ENCODE results near the gene NYAP1. TPM values are rescaled to one million over a fixed set of nuclear protein-coding genes. Genes with fewer than 3 reads are reported as not detected.
"Not testable (repeated sequence)": the region's sequence is repeated elsewhere in the genome, so short reads cannot be mapped to it uniquely, and the experiment has no call there.

NYAP1 gene
- total RNA-seq, 2 experiments from 2014 or later: 0.66 to 0.75 TPM

- peaks cover 19% of the 10 kb centered on the region for H3K4me1 ChIP-seq (ENCODE audit: insufficient read depth, low read length)
- H3K9me3 ChIP-seq (ENCODE audit: control insufficient read depth in 1 of 2, insufficient read depth in 1 of 2, low read length in 2 of 2): no peaks in the 10 kb centered on the region
- Mint-ChIP-seq H3K27ac (no peak overlapping the region), H3K4me1 (ENCODE audit: low read depth) (peaks cover 22% of the 10 kb centered on the region), H3K36me3 (ENCODE audit: low read depth) (no peaks in the 10 kb centered on the region), H3K4me3 (no peak overlapping the region), H3K9me3 (no peaks in the 10 kb centered on the region), H3K27me3 (no peaks in the 10 kb centered on the region)
- DNase-seq (no peak), ATAC-seq (ENCODE audit: poor library complexity) (no peak)
- no peak for TF ChIP-seq CTCF (IDR thresholded peaks at IDR 0.05)
- POLR2A ChIA-PET: no interaction called here
- CTCF ChIA-PET: interaction anchor here (0.6 to 1.0 kb wide), 2 partner anchors 14 to 598 kb away, joined by 3 read pairs; no protein-coding TSS in a partner anchor
- no peak overlapping the region for H3K27ac ChIP-seq (ENCODE audit: low read depth in 1 of 2, low read length in 2 of 2)
- no peak overlapping the region for H3K4me3 ChIP-seq (ENCODE audit: low read length)
- intact Hi-C loops (cut with DNase I, micrococcal nuclease): no loop called here
- no peaks in the 10 kb centered on the region for H3K27me3 ChIP-seq (ENCODE audit: control insufficient read depth in 1 of 2, insufficient read depth in 2 of 2, low read length in 2 of 2)
- H3K36me3 ChIP-seq (ENCODE audit: insufficient read depth, low read length): no peaks in the 10 kb centered on the region
Observed at GRCh38 chr7:100496509-100496908, 12.8 kb downstream of the NYAP1 start.

- H3K4me3 ChIP-seq (ENCODE audit: low read length); H3K27me3 ChIP-seq (ENCODE audit: control insufficient read depth in 1 of 2, insufficient read depth in 2 of 2, low read length in 2 of 2); H3K9me3 Mint-ChIP-seq; CTCF ChIA-PET; H3K36me3 ChIP-seq (ENCODE audit: insufficient read depth, low read length); H3K4me1 ChIP-seq (ENCODE audit: insufficient read depth, low read length); DNase-seq; H3K36me3 Mint-ChIP-seq (ENCODE audit: low read depth); H3K9me3 ChIP-seq (ENCODE audit: control insufficient read depth in 1 of 2, insufficient read depth in 1 of 2, low read length in 2 of 2); intact Hi-C loops (cut with DNase I, micrococcal nuclease); H3K4me3 Mint-ChIP-seq; H3K27ac ChIP-seq (ENCODE audit: low read depth in 1 of 2, low read length in 2 of 2); H3K27ac Mint-ChIP-seq; H3K27me3 Mint-ChIP-seq; ATAC-seq (ENCODE audit: poor library complexity); H3K4me1 Mint-ChIP-seq (ENCODE audit: low read depth): not testable (repeated sequence)
- POLR2A ChIA-PET: interaction anchor here (0.6 kb wide), 2 partner anchors 34 to 38 kb away, joined by 3 read pairs; no protein-coding TSS in a partner anchor
Observed at GRCh38 chr7:100500743-100501142, 17.0 kb downstream of the NYAP1 start.

- H3K27ac Mint-ChIP-seq; H3K9me3 ChIP-seq (ENCODE audit: control insufficient read depth in 1 of 2, insufficient read depth in 1 of 2, low read length in 2 of 2); ATAC-seq (ENCODE audit: poor library complexity); H3K36me3 Mint-ChIP-seq (ENCODE audit: low read depth); H3K4me1 Mint-ChIP-seq (ENCODE audit: low read depth); H3K36me3 ChIP-seq (ENCODE audit: insufficient read depth, low read length); DNase-seq; H3K9me3 Mint-ChIP-seq; H3K4me1 ChIP-seq (ENCODE audit: insufficient read depth, low read length); intact Hi-C loops (cut with DNase I, micrococcal nuclease); H3K4me3 ChIP-seq (ENCODE audit: low read length); H3K27ac ChIP-seq (ENCODE audit: low read depth in 1 of 2, low read length in 2 of 2); H3K27me3 Mint-ChIP-seq; POLR2A ChIA-PET; CTCF ChIA-PET; H3K4me3 Mint-ChIP-seq; H3K27me3 ChIP-seq (ENCODE audit: control insufficient read depth in 1 of 2, insufficient read depth in 2 of 2, low read length in 2 of 2): not testable (repeated sequence)
Observed at GRCh38 chr7:100504031-100504430, 20.3 kb downstream of the NYAP1 start.

- H3K4me1 Mint-ChIP-seq (ENCODE audit: low read depth): no peaks in the 10 kb centered on the region
- intact Hi-C loops (cut with DNase I, micrococcal nuclease): no loop called here
- ATAC-seq (ENCODE audit: poor library complexity) (no peak), DNase-seq (no peak)
- H3K9me3 ChIP-seq (ENCODE audit: control insufficient read depth in 1 of 2, insufficient read depth in 1 of 2, low read length in 2 of 2): no peaks in the 10 kb centered on the region
- no peaks in the 10 kb centered on the region for H3K36me3 Mint-ChIP-seq (ENCODE audit: low read depth)
- H3K27me3 ChIP-seq (ENCODE audit: control insufficient read depth in 1 of 2, insufficient read depth in 2 of 2, low read length in 2 of 2): no peaks in the 10 kb centered on the region
- no peak for TF ChIP-seq CTCF (IDR thresholded peaks at IDR 0.05)
- no peaks in the 10 kb centered on the region for H3K36me3 ChIP-seq (ENCODE audit: insufficient read depth, low read length)
- H3K27me3 Mint-ChIP-seq: no peaks in the 10 kb centered on the region
- H3K27ac ChIP-seq (ENCODE audit: low read depth in 1 of 2, low read length in 2 of 2): no peak overlapping the region
- no peaks in the 10 kb centered on the region for H3K9me3 Mint-ChIP-seq
- no peak overlapping the region for H3K4me3 ChIP-seq (ENCODE audit: low read length)
- ChIA-PET CTCF (no interaction called here), POLR2A (no interaction called here)
- H3K4me3 Mint-ChIP-seq: no peak overlapping the region
- H3K4me1 ChIP-seq (ENCODE audit: insufficient read depth, low read length): no peaks in the 10 kb centered on the region
- no peak overlapping the region for H3K27ac Mint-ChIP-seq
Observed at GRCh38 chr7:100504887-100505611, 21.3 kb downstream of the NYAP1 start.

Data from CD4-positive, alpha-beta T cell (primary cell).